GM15510 (cell line): ENCODE data around the gene PPIP5K1.

ENCODE experiments used
- POLR2A ChIP-seq: IDR thresholded peaks from 3 replicates; pipeline ENCODE4 v1.6.1; 2011; ENCODE audit warnings: borderline replicate concordance; ENCODE audit not compliant: insufficient read length; ENCODE audit errors: extremely low read depth

The PPIP5K1 gene

DNA sequence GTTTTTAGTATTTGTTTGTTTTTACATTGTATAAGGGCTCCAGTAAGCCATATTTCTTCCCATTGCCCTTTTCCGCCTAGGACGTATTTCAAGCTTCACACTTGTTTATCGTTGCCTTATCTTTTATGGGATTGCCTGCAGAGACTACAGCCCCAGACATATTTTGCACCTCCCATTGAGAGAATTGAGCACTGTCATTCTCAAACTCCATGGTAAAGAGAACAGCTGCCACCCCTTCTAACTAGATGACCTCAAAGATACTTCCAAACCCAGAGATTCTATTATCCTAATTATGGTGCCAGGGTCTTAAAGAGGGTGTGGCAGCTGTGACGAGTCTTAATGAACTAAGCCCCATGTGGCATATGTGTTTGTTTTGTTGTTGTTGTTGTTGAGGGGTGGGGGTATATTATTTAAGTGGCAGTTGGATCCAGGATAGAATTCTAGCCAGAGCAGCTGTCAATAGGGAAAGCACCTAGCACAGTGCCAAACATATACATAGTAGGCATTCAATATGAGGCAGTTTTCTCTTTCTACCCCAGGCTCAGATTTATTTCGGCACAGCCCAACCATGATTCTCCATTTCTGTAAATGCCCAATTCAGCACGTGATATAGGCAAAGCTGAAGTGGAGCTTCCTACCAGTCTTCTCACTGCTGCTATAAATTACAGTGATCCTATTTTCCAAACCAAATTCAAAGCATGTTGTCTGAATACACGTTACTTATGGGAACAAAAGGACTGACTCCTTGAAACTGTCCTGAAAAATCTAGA lies 96.1 kb downstream of the PPIP5K1 start:
- no peak for TF ChIP-seq POLR2A

DNA sequence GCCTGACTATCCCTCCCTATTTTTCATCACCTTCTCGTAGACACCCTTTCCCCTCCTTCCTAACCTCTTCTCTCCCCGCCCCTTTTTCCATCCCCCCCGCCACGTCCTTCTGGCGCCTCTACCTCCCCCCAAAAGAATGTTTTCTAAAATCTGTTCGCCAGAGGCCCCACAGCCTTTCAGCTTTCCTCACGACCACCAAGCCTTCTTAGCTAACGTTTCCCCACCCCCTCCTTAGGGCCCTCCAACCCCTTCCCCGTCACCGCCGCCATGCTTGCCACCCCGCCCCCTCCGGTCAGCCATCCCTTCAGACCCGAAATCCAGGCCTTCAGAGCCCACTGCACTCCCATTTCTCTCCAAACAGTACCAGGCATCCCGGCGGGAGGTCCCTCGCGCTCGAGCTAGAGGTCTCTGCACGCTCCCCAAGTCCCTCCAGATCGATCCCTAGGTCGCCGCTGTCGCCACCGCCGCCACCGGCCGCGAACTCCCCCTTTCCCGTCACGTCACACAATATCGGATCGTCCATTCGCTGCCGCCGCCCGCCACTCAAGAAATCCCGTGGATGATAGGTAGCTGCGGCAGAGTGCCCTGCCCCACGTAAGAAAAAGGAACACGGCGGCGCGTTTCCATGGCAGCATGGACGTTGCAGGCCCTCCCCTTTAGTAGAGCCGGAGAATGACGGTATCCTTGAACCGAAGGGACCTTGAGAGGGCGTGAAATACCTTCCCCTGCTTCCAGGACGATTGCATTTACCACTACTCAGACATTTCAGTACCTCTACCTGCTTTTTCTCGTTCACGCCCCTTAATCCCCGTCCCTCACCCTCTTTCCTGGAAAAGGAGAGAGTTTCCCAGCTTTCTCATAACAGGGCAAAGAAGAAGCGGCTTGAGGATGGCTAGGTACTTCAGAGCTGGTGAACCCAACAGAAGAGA lies 97.1 kb downstream of the PPIP5K1 start, which contains the start of gene TP53BP1:
TSS of gene TP53BP1 (minus strand) at position 484 of the 929 bp plus-strand sequence. CDS start at position 371, 113 bp downstream.
- TF ChIP-seq POLR2A, result peak; percentile 30

DNA sequence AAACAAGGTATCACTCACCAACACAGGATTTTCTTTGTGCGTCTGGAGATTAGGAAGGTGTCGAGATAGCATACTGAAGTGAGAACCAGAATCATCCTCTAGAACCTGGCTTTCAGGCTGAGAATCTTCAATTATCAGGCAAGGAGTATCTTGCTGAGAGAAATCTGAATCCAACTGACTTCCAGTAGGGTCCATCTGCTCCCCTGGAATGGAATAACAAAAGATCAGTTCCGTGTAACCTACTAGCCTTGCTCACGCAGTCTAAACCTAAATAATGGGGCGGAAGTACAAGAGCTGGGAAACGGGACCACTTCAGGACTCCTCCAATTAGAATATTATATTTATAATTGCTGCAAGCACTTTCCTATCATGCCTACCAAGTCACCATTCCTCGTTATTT lies 97.7 kb downstream of the PPIP5K1 start:
- TF ChIP-seq POLR2A, result no peak

DNA sequence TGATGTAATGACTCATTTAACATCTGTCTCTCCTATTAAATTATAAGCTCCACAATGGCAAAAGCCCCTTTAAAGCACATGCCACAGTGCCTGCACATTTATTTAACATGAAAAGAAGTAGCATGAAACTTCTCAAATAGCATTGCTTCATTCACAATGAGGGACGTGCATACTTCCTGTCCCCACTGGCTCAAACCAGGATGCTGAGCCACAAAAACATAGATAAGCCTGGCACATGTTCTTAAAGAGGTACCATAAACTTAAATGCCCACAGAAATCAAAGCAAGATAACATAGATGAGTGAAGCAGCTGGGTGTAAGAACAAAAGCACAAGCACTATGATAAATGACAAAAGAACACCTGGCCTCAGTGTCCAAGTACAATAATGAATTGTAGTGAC lies 100.8 kb downstream of the PPIP5K1 start:
- no peak for TF ChIP-seq POLR2A

DNA sequence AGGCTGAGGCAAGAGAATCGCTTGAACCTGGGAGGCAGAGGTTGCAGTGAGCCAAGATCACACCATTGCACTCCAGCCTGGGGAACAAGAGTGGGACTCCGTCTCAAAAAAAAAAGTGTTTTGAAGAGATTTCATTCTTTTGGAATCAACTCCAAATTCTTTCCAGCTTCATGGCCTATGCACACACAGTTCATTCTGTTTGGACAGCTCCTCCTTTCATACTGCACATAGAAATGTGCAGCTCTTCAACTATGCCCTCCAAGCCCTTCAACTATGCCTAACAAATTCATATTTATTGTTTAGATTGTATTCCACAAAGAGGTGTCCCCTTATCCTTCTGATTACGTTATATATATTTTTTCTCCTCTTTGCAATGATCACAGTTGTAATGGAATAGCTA lies 101.2 kb downstream of the PPIP5K1 start:
- TF ChIP-seq POLR2A, result no peak

DNA sequence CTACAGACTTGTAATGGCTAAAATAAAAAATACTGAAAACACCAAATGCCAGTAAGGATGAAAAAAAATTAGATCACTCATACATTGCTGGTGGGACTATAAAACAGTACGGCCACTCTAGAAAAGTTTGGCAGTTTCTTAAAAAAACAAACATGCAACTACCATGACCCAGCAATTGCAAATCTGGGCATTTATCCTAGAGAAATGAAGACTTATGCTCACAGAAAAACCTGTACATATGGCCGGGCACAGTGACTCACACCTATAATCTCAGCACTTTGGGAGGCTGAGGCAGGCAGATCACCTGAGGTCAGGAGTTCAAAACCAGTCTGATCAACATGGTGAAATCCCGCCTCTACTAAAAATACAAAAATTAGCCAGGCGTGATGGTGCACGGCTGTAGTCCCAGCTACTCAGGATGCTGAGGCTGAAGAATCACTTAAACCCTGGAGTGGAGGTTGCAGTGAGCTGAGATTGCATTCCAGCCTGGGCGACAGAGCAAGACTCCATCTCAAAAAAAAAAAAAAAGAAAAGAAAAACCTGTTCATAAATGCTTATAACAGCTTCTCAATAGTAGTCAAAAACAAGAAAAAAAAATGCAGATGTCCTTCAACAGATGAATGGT lies 102.6 kb downstream of the PPIP5K1 start:
- no peak for TF ChIP-seq POLR2A

DNA sequence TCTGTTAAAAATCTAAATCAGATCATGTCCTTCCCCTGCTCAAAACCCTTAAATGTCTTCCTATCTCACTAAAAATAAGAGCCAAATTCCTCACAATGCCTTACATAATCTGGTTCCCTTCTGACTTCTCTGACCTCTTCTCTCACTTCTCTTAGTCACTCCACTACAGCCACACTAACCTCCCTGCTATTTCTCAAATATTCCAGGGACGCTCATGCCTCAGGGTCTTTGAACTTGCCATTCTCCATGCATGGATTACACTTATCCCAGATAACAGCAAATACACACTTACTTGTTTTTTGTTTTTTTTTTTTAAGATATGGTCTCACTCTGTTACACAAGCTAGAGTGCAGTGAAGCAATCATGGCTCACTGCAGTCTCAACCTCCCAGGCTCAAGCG lies 105.6 kb downstream of the PPIP5K1 start:
- TF ChIP-seq POLR2A, result no peak
